Gastroesophageal sphincter (tissue), 4 donors: ENCODE measurements around the gene PLEKHA8. TPM values are rescaled to one million over a fixed set of nuclear protein-coding genes. Genes with fewer than 3 reads are reported as not detected.

Experiments
- ATAC-seq: fragments of 150-250 bp; one replicate; pipeline ENCODE4 v1.9.1; 2016; ENCODE audit warnings: mild to moderate bottlenecking, moderate library complexity
- H3K27ac ChIP-seq, 4 donors: fragments of 200-600 bp; sonication (generic) in 3 of 4; 1 replicate in 3 of 4; 2 replicates in 1 of 4; pipeline ENCODE4 v1.5.1; 2016 to 2019
- H3K27me3 ChIP-seq: fragments of 200-600 bp; sonication (generic); one replicate; pipeline ENCODE4 v1.5.1; 2019
- H3K36me3 ChIP-seq, 2 donors: fragments of 200-600 bp; sonication (generic); one replicate each; pipeline ENCODE4 v1.5.1; 2019; ENCODE audit warnings: control low read depth in 1 of 2
- H3K4me1 ChIP-seq, 3 donors: fragments of 200-600 bp; sonication (generic); 1 replicate in 2 of 3; 2 replicates in 1 of 3; pipeline ENCODE4 v1.5.1; 2016 to 2019; ENCODE audit warnings: control low read depth in 2 of 3
- H3K4me3 ChIP-seq, 2 donors: fragments of 200-600 bp; sonication (generic); one replicate each; pipeline ENCODE4 v1.5.1; 2019; ENCODE audit warnings: mild to moderate bottlenecking in 1 of 2, moderate library complexity in 1 of 2
- H3K9me3 ChIP-seq, 3 donors: fragments of 200-600 bp; sonication (generic); one replicate each; pipeline ENCODE4 v1.5.1; 2017 to 2019; ENCODE audit warnings: control low read depth in 2 of 3
- CTCF ChIP-seq, 4 experiments: fragments of 200-600 bp in 2 of 4; fragments of 450-650 bp in 2 of 4; sonication (generic) in 1 of 4; IDR thresholded peaks; one replicate each; pipeline ENCODE4 v1.5.1; 2017 to 2019; ENCODE audit warnings: antibody characterized with exemption in 4 of 4, mild to moderate bottlenecking in 2 of 4, moderate library complexity in 2 of 4
- EP300 ChIP-seq: sonication (generic); formaldehyde crosslinking; IDR thresholded peaks from one replicate; pipeline ENCODE4 v1.6.1; 2017; ENCODE audit warnings: antibody characterized with exemption, mild to moderate bottlenecking
- POLR2A ChIP-seq, 2 donors: fragments of 450-650 bp; IDR thresholded peaks; one replicate each; pipeline ENCODE4 v1.6.1; 2017; ENCODE audit warnings: antibody characterized with exemption in 2 of 2, mild to moderate bottlenecking in 2 of 2, moderate library complexity in 1 of 2
- POLR2AphosphoS5 ChIP-seq: sonication (generic); formaldehyde crosslinking; IDR thresholded peaks from one replicate; pipeline ENCODE4 v1.6.1; 2017; ENCODE audit warnings: antibody characterized with exemption
- WGBS, 2 donors: methylation state at CpG; one replicate each; pipeline ENCODE4 v1.1.5; 2018; ENCODE audit warnings: low coverage in 1 of 2; 5-methylcytosine and 5-hydroxymethylcytosine counted together
- total RNA-seq, 4 donors: library from RNA; depleted of rRNA; stranded (reverse); fragments of >200 nt; gene quantifications; one replicate each; pipeline ENCODE4 v1.1.0, GENCODE V29; 2016

The PLEKHA8 gene
- total RNA-seq, 4 donors from 2014 or later, result 7.5 to 16.3 (median 11.4) TPM

- no peaks in the 10 kb centered on the region for H3K9me3 ChIP-seq
- no peaks in the 10 kb centered on the region for H3K4me1 ChIP-seq
- WGBS, 2 donors, result 84 to 85% methylated on average over 6 of the region's 6 CpGs
- TF ChIP-seq POLR2A (IDR thresholded peaks at IDR 0.05), result no peak
- H3K27me3 ChIP-seq, result no peaks in the 10 kb centered on the region
- no peak overlapping the region for H3K4me3 ChIP-seq
- peaks cover 0 to 16% of the 10 kb centered on the region in 2 donors for H3K36me3 ChIP-seq
- H3K27ac ChIP-seq, result no peak overlapping the region
- ATAC-seq, result no peak
Measured at GRCh38 chr7:30010021-30010420, 18.2 kb upstream of the PLEKHA8 start.

- Histone ChIP-seq H3K27me3 (no peaks in the 10 kb centered on the region), H3K4me3 (no peak overlapping the region), H3K4me1 (no peaks in the 10 kb centered on the region), H3K9me3 (no peaks in the 10 kb centered on the region), H3K27ac (no peak overlapping the region), H3K36me3 (peaks cover 0 to 38% of the 10 kb centered on the region in 2 donors)
- TF ChIP-seq POLR2AphosphoS5 (no peak), EP300 (no peak), POLR2A (IDR thresholded peaks at IDR 0.05) (no peak), CTCF (IDR thresholded peaks at IDR 0.05) (no peak)
- ATAC-seq, result no peak
- 75 to 86% methylated on average over 2 to 3 of the region's 3 CpGs for WGBS, 2 donors
Measured at GRCh38 chr7:30012757-30013156, 15.5 kb upstream of the PLEKHA8 start.

- peaks cover 0 to 5% (median 0%) of the 10 kb centered on the region in 3 donors for H3K4me1 ChIP-seq
- H3K4me3 ChIP-seq, result no peak overlapping the region
- ATAC-seq, result no peak
- no peaks in the 10 kb centered on the region for H3K27me3 ChIP-seq
- TF ChIP-seq CTCF (IDR thresholded peaks at IDR 0.05) (no peak), POLR2A (IDR thresholded peaks at IDR 0.05) (no peak), EP300 (no peak), POLR2AphosphoS5 (no peak)
- H3K9me3 ChIP-seq, result no peaks in the 10 kb centered on the region
- H3K36me3 ChIP-seq, result peaks cover 0 to 43% of the 10 kb centered on the region in 2 donors
- no peak overlapping the region for H3K27ac ChIP-seq
Measured at GRCh38 chr7:30018451-30018850, 9.8 kb upstream of the PLEKHA8 start.

GRCh38 chr7:30019387-30019786 lies 8.8 kb upstream of the PLEKHA8 start:
- ATAC-seq, result no peak
- WGBS, 2 donors, result 80 to 83% methylated on average over 1 of the region's 1 CpG
- Histone ChIP-seq H3K27me3 (no peaks in the 10 kb centered on the region), H3K27ac (no peak overlapping the region), H3K4me3 (no peak overlapping the region), H3K36me3 (peaks cover 0 to 34% of the 10 kb centered on the region in 2 donors), H3K9me3 (no peaks in the 10 kb centered on the region), H3K4me1 (peaks cover 0 to 14% (median 1%) of the 10 kb centered on the region in 3 donors)
- TF ChIP-seq POLR2AphosphoS5, result no peak
- no peak for TF ChIP-seq POLR2A (IDR thresholded peaks at IDR 0.05)
- no peak for TF ChIP-seq CTCF (IDR thresholded peaks at IDR 0.05)
- TF ChIP-seq EP300, result no peak

- Histone ChIP-seq H3K36me3 (peaks cover 0 to 28% of the 10 kb centered on the region in 2 donors), H3K4me1 (peaks cover 0 to 20% (median 4%) of the 10 kb centered on the region in 3 donors), H3K27ac (no peak overlapping the region), H3K9me3 (no peaks in the 10 kb centered on the region), H3K27me3 (no peaks in the 10 kb centered on the region), H3K4me3 (no peak overlapping the region)
- 94 to 100% methylated on average over 1 of the region's 1 CpG for WGBS, 2 donors
- ATAC-seq, result no peak
- no peak for TF ChIP-seq POLR2AphosphoS5
- TF ChIP-seq CTCF (IDR thresholded peaks at IDR 0.05), result no peak
Measured at GRCh38 chr7:30019960-30020359, 8.3 kb upstream of the PLEKHA8 start.
